Hematopoietic multipotent progenitor cell treated with erythropoietin and hydrocortisone succinate and interleukin-3 and kit ligand, for 8 days (in vitro differentiated cells): Measurements from ENCODE around the gene IGF2BP3.
"Not testable (repeated sequence)": the region's sequence is repeated elsewhere in the genome, so short reads cannot be mapped to it uniquely, and the experiment has no call there.

Experiments
- DNase-seq: peaks from one replicate; pipeline ENCODE4 v3.0.0-alpha.2; 2015

IGF2BP3 gene

DNA sequence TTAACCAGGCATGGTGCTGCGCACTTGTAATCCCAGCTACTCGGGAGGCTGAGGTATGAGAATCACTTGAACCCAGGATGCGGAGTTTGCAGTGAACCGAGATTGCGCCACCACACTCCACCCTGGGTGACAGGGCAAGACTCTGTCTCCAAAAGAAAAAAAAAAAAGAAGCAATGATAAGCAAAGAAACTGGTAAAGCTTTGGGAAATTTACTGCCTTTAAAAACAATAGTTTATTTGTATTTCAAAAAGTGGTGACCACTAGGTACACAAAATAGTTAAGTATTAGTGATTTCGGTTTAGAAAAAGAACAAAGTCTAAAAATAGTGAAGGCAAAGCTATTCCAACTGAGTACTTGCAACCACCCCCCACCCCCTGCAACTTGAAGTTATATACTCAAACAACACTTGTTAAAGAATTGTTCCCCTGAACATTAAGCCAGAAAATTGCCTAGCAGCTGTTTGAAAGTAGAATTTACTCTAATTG, 133.4 kb downstream of the IGF2BP3 start:
- DNase-seq, result no peak

DNA sequence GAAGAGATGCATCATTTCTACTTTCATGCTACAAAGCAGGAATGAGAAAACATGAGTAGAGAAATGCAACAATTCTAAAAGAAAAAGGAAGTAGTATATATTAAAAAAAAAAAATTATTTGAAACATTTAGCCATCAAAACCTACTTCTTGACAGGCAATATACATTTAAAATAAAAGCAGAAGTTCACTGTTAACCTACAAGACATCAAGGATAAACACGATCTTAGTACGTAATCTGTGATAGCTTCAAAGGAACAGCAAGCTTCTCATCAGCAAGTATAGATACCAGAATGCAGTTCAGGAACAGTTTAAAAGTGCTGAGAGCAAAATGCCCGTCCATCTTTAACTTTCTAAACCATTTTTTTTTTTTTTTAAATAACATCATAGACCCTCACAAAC, 134.2 kb downstream of the IGF2BP3 start:
- no peak for DNase-seq

DNA sequence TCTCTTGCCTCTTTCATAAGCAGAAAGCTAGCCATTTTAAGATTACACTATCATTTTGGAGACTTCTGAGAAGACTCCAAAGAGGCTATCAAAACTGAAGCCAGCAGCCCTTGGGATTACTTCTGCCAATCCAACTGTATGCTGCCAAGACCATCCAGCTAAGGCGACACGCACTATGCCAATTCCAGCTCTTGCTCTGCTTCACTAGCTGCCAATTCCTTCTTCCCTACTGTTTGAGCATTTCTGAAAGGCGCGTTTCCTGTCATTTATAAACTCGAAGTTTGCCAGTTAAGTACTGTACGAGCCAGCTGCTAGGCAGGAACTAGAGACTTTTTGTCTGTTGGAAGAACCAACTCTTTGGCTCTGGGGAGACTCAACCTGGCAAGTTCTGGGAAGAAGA, 134.7 kb downstream of the IGF2BP3 start:
- DNase-seq, result no peak

DNA sequence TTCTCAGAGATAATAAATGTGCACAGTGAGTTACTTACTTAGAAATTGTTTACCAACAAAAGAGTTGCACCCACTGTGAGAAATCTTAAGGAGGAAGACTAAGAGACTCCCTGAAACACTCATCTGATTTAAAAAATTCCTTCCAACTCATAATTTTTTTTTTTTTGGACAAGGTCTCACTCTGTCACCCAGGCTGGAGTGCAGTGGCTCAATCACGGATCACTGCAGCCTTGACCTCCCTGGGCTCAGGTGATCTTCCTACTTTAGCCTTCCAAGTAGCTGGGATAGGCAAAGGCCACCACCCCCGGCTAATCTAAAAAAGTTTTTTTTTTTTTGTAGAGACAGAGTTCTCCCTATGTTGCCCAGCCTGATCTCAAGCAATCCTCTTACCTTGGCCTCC, 135.2 kb downstream of the IGF2BP3 start:
- DNase-seq, result no peak

DNA sequence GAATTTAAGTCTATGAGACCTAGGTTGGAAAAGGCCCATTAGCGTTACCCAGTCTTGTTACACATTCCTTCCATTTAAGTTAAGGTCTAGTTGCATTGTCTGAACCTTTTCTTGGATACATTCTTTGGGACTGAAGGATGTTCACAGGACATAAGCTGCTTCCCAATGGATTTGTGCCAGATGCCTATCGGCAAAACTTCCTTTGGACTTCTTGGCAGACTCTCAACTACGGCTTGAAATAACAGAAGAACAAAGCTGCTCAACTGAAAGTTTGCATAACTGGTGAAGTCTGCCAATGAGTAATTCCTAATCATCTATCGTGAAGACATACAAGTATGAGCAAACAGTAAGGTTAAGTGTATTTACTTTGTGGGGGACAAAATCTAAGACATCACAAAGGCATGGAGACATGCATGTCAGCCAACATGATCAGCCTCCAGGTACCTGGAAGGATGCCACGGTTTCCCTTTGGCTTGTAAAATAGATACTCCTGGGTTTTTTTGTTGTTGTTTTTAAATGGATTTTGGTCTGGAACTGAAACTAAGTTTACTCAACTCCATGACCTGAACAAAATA, 135.7 kb downstream of the IGF2BP3 start:
- DNase-seq, result no peak

DNA sequence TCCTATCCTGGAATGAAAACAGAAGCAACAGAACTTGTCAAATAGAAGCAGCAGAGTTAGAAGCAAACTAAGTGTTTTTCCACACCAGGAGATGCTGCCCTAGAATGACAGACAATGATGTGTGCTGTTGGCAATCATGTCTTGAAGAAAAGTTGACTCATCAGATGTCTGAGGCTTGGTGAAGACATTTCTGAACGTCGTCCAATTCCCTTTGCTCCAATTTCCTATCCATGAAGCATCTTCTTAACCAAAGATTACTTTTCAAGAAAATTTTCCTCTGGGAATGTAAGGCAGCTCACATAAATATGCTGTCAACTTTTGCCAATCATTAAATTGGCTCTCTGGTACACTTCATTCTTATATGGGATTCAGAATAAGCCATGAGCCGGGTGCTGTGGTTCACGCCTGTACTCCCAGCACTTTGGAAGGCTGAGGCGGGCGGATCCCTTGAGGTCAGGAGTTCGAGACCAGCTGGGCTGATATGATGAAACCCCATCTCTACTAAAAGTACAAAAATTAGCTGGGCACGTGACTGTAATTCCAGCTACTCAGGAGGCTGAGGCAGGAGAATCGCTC, 136.5 kb downstream of the IGF2BP3 start:
- DNase-seq, result no peak

DNA sequence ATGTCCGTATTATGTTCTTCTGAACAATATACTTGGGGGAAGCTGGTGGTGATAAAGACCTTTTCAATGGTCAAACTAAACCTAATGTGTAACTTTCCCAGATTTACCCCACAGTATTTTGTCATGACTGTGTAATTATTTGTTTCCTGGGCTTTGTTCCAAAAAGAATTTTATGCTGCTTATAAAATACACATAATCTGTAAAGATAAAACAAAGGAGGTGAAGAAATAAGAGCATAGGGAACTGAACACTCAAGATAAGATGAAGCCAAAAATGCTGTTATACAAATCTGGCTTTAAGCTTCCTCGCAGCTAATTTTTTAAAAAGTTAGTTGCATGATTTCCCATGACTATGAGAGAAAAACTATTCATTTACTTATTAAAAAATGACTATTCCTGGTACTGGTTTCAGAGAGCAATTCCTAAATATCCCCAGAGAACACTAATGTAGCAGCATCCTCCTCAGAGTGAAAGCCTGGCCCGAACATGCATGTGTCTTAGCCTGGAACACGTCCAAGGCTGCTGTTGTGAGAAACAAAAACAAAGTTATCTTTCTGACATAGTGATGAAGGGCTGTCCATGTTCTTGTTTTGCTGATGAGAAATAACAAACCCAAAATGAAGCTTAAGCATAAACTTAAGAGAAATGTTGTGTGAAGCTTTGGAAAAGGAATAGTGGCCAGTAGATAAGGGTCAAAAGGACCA, 137.2 kb downstream of the IGF2BP3 start:
- peak; percentile 11 for DNase-seq

DNA sequence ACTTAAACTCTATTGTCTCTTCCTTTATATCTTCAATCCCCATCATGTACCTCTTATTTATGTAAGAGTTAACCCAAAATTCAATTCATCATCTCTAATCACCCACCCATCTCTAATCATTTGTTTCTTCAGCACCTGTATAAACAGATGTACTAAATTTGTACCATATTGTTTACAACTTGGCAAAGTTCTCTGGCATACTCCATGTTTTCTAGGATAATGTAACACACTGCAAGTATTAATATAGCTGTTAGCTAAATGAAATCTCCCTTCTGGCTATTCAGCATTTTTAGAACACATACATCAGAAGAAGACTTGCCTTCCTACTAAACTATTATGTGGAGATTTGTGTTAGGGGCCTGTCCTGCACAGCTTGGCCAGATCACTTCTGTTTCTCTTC, 138.1 kb downstream of the IGF2BP3 start:
- DNase-seq, result no peak

DNA sequence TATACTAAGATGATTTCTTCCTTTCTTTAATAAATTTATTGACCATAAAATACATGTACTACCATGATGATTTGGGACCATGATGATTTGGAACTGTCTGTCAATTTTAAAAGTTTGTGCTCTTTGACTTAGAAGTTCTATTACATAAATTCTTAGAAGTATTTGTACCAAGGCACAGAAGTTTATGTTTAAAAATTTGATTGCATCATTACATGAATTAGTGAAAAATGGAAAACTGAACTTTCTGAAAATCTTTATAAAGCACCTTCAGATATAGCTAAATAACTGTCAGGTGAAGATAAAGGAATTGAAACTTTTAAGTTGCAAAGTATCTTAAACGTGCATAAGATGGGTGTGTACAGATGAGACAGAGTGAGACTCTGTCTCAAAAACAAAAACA, 139.2 kb downstream of the IGF2BP3 start:
- DNase-seq, result no peak

DNA sequence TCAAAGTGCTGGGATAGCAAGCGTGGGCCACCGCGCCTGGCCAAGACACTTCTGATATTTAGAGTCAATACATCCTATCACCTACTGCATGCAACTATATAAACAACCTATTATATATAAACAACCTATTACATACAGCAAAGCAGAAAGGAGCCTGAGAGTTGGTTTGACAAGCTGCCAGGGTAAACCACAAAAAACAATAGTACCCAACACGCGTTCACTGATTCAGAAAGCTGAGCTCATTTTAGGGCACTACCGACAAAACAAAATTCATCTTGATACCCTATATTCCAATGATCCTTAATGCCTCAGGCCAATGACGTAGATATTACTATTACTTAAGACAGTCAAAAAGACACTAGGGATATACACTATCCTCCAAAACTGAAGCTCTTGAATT, 154.9 kb downstream of the IGF2BP3 start:
- DNase-seq, result no peak

DNA sequence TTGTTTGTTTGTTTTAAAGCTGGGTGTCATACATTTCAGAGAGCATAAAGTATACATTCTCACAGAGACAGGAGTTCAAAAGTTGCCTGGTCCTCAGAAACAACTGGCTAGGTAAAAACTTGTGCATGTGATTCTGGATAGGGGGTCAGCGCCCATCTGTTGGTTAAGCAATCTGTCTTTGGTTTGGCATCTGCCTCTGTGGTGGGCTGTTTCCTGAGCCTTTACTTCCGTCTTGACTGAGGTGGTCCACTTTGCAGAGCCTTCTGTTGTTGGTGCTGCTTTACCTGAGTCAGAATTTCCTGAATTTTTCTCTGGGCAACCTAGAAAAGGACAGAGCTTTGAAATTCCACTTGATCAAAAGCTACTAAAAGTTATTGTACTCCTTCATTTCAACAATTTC, 158.2 kb downstream of the IGF2BP3 start:
- not testable (repeated sequence) for DNase-seq

DNA sequence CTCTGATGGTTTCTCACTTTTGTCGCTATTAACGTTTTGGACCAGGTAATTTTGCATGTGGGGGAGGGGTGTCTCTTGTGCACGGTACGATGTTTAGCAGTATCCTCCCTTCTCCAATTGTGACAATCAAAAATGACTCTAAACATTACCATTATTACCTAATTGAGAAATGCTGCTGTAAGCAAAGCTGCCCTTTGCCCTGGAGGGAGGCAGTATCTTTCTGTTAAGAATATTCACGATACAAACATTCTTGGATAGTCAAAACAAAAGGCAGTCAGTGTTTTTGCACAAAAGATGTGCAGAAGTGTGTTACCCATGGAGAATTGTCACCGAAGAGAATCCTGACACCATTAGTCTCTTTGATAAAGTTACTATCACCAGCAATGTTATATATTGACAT, 161.5 kb downstream of the IGF2BP3 start:
- DNase-seq, result no peak

DNA sequence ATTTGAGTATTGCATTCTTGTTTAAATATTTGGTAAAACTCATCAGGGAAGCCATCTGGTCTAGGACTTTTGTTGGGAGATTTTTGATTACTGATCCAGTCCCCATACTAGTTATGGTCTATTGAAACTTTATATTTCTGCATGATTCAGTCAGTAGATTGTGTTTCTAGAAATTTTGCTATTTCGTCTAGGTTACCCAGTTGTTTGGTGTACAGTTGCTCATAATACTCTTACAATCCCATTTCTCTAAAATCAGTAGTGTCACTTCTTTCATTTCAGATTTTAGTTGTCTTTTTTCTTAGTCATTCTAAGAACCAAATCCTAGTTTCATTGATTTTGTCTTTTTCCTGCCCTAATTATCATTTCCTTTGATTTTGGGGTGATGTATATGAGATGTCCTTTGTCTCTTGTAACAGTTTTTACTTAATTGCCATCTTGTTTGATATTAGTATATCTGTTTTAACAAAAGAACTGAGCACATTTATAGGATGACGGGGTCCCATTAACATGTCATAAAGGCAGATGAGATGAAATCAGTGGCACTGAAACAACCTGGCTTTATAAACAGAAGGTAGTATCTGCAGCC, 163.3 kb downstream of the IGF2BP3 start:
- no peak for DNase-seq

DNA sequence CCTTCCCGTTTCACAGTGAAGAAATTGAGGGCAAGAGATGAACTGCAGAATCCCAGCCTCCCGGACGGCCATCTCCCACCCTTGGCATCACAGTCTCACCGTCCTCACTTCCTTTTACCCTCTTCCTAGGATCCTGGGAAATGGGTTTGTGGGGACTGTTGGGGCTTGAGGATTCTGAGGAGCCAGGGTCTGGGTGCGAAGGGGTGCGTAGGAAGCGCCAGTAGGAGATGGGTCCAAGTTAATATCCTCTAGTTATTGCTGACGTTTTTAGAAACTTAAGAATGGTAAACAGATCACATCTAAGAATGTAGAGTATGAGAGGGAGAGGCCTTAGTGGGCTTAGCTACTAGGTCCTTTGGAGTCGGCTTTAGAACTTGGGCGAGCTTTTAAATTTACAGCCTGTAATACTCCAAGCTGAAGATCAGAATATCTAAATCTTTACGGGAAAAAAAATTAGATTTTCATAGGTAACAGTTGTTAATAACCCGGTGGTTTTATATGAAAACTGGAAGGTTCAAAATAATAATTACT, 170.5 kb downstream of the IGF2BP3 start:
- DNase-seq, result no peak

DNA sequence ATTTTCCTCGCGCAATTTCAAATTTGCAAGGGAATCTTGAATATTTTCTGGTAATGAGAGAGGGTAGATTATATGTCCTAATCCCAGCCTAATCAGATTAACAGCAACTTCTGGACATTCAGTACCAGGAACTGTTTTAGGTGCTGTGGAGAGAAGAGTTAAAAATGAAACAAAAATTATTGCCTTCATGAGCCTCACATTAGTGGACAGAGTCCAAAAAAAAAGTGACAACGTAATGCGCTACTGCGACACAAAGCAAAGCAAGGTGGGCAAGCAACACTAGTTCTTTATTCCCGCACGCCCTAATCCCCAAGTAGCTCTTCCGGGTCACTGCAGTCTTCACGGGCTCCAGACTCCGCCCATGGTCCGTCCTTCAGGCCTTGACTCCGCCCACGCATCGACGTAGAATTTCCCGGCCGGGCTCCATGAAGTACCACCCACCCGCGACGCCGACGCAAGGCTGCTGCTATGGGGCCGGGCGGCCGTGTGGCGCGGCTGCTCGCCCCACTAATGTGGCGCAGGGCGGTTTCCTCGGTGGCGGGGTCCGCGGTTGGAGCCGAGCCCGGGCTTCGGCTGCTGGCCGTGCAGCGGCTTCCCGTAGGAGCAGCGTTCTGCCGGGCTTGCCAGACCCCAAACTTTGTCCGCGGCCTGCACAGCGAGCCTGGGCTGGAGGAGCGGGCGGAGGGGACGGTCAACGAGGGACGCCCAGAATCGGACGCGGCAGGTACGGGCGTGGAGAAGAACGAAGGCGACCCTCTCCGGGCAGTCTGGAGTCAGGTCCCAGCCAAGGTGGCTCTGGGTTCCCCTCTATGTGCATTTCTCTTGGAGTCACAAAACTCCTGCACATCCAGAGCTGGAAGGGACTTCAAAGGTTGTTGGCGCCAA, 171.2 kb downstream of the IGF2BP3 start, which contains the start of gene MALSU1:
Gene MALSU1 (plus strand): TSS at position 455 of the 885 bp plus-strand sequence. CDS start 14 bp downstream, at position 469.
- DNase-seq, result peak; percentile 97

DNA sequence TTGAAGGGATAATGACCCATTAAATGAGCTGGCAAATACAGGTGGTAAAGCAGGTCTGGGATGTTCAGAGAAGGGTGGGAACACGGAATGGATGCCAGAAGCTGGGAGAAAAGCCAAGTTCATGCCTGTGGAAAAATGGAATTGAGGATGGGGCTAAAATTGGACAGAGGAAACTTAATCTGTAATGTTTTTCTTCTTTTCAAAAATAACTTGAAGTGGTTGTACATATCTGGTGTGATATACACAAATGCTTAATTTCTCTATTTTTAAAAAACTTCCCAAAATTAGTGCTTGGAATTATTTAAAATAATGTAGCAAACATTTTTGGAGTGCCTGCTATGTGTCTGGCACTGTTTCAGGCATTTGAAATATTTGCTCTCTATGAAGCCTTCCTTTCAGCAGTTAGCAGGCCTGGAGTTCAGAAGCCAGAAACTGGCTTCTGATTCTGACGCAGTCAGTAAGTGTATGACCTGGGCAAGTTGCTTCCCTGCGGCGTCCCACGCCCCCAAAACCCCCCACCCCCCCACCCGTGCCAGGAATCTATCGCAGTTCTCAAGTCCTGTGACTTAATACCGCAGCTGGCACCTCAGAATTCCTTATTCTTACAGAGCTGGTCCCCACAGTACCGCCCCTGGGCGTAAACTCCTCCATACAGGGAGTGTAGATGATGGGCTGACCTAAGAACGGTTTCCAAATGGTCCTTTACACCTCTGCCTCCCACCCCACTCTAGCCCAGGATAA, 172.0 kb downstream of the IGF2BP3 start:
- no peak for DNase-seq

DNA sequence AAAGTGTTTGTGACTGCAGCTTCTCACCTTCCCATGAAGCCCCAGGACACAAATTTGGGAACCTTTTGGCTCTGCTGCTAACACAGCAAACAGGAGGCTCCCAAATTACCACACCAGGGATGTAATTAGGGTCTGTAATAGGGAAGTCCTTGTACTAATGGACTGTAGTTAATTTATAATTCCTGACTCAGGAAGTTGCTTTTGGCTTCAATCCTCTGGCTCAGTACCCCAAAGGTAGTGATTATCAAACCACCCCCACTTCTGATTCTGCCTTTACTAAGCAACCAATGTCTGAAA, 174.9 kb downstream of the IGF2BP3 start:
- no peak for DNase-seq

DNA sequence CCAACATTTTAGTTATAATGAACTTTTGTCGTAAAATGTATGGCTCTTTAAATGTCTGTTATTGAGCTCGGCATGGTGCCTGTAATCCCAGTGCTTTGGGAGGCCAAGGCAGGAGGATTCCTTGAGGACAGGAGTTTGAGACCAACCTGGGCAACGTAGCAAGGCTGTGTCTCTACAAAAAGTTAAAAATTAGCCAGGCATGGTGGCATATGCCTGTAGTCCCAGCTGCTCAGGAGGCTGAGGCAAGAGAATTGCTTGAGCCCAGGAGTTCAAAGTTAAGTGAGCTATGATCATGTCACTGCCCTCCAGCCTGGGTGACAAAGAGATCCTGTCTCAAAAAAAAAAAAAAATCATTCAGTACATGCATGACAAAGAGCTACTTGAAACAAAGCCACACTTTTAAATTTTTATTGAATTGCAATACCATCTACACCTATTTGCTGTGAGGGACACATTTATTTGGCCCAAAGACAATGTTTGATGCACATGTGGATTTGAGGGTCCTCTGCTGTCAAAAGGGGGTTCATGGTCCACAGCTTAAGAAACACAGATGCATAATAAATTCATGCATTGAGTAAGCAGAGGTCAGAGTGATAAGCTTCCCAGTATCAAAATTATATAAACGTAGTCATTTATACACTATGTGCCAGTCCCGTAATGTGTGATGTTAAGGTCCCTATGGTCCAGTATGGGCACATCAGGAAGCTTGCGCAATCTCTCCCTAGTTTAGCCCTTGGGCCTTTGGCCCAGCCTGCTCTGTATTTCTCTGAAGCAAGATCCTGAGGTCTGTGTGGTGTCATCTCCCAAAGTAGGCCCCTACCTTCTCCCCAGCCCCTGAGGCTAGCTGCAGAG, 175.5 kb downstream of the IGF2BP3 start:
- DNase-seq, result no peak

DNA sequence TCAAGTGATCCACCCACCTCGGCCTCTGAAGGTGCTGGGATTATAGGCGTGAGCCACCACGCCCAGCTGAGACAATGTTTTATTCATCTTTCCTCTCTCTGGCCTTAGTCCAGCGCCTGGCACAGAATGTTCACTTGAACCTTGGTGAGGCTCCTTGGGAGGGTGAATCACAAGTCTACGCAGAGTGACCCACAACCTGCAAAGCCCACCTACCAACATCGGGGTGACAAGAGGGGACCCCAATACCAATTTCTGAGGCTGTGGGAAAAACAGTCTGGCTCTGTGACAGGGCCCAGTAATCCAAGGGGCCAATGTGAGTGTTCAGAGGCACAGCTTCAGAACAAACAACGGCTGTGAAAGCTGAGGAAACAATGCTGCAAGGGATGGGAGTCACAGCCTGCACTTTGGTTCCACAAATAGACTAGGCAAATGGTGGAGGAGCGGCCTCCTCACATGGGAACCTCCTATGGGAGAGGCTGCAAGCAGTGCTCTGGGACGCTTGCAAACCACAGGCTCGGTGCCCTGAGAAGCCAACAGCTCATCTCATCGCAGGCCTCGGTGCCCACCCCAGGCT, 176.7 kb downstream of the IGF2BP3 start:
- no peak for DNase-seq

DNA sequence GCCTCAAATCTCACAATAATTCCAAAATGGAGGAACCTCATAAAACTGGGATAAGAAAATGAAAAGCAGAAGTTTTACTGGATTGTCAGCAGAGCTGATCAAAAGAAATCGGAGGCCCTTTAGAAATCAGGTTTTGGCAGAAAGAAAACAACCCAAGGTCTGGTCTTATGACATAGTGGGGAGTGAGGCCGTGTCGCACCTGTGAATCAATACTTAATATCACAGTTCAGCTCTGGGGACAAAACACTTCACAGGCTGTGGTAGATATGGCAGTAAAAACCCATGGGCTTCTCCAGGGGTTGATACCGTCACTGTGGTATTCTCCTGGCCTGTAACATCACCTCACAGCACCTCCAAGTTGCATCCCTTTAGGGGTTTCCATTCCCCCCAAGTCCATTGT, 177.7 kb downstream of the IGF2BP3 start:
- DNase-seq, result no peak
